IMR-90 (cell line): ENCODE measurements around the gene SGCA.

Experiments used
- MAZ ChIP-seq: IDR thresholded peaks from 2 replicates; pipeline ENCODE4 v1.6.1; 2012; ENCODE audit warnings: low read depth, mild to moderate bottlenecking, low read length, improper control_type of control experiment, moderate library complexity, borderline replicate concordance
- RFX5 ChIP-seq: IDR thresholded peaks from 2 replicates; pipeline ENCODE4 v1.8.0; 2012; ENCODE audit warnings: low read depth, mild to moderate bottlenecking, low read length, moderate library complexity

DNA sequence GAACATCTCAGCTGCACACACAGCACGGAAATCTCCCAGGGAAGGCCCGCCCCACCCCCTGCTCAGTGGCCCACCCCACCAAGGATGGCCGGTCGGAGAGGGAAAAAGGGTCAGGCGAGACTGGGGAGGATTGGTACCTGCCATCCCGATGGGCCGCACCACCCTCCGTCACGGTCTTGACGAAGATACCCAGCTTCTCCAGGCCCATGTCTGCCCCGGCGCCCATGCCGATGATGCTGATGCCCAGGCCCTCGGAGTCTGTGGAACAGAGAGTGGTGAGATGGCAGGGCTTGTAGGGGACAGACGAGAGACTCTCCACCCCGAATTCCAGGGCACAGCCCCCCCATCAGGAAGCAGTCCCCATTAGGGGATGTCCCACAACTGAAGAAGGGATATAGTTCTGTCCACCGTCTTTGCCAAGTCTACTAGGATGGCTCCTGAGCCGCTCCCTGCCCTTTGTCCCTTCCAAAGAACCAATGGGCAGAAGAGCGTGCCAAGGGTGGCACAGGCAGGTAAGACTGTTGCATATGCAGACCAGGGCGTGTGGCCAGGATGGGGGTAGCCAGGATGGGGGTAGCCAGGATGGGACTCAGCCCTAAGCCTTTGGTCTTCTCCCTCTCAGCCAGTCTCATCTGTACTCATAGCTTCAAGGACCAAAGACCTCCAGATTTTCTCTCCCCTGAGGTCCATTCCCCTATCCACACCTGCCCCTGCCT, 22.2 kb upstream of the SGCA start:
- TF ChIP-seq MAZ (no peak), RFX5 (no peak)
